Spleen (tissue), 11 donors: ENCODE data around the gene NCK2. TPM values are rescaled to one million over a fixed set of nuclear protein-coding genes. Genes with fewer than 3 reads are reported as not detected.

Experiments
- DNase-seq: peaks from one replicate; pipeline ENCODE4 v3.0.0-alpha.2; 2020
- H3K27ac ChIP-seq, 8 donors: fragments of 200-600 bp; sonication (generic) in 7 of 8; 1 replicate in 4 of 8; 2 replicates in 4 of 8; pipeline versions ENCODE4 v1.5.0 to v1.8.0; 2016 to 2021; ENCODE audit warnings: inconsistent platforms in 4 of 8, mild to moderate bottlenecking in 4 of 8, moderate library complexity in 1 of 8
- H3K27me3 ChIP-seq, 7 donors: fragments of 200-600 bp; sonication (generic) in 6 of 7; replicated peaks in 1 of 7; 1 replicate in 4 of 7; 2 replicates in 3 of 7; pipeline versions ENCODE4 v1.5.0 to v1.8.0; 2016 to 2021; ENCODE audit warnings: inconsistent platforms in 3 of 7, mild to moderate bottlenecking in 1 of 7
- H3K36me3 ChIP-seq, 6 donors: fragments of 200-600 bp; sonication (generic) in 5 of 6; 1 replicate in 4 of 6; 2 replicates in 2 of 6; pipeline versions ENCODE4 v1.5.0 to v1.8.0; 2016 to 2021; ENCODE audit warnings: inconsistent platforms in 2 of 6
- H3K4me1 ChIP-seq, 6 donors: fragments of 200-600 bp; sonication (generic) in 5 of 6; 1 replicate in 3 of 6; 2 replicates in 3 of 6; pipeline versions ENCODE4 v1.5.0 to v1.8.0; 2016 to 2021; ENCODE audit warnings: inconsistent platforms in 3 of 6
- H3K4me3 ChIP-seq, 8 donors: fragments of 200-600 bp; sonication (generic) in 7 of 8; 1 replicate in 4 of 8; 2 replicates in 4 of 8; pipeline versions ENCODE4 v1.5.0 to v1.8.0; 2016 to 2021; ENCODE audit warnings: inconsistent platforms in 4 of 8, mild to moderate bottlenecking in 4 of 8, moderate library complexity in 2 of 8
- H3K9me3 ChIP-seq, 8 donors: fragments of 200-600 bp; sonication (generic) in 7 of 8; 1 replicate in 4 of 8; 2 replicates in 4 of 8; pipeline versions ENCODE4 v1.5.0 to v1.8.0; 2016 to 2021; ENCODE audit warnings: inconsistent platforms in 4 of 8
- POLR2A ChIP-seq, 3 donors: fragments of 450-650 bp; IDR thresholded peaks; one replicate each; pipeline ENCODE4 v1.5.1; 2017; ENCODE audit warnings: antibody characterized with exemption in 3 of 3, mild to moderate bottlenecking in 1 of 3
- POLR2AphosphoS5 ChIP-seq, 3 donors: sonication (generic); formaldehyde crosslinking; IDR thresholded peaks; one replicate each; pipeline ENCODE4 v1.5.1; 2017; ENCODE audit warnings: antibody characterized with exemption in 3 of 3
- WGBS, 5 donors: extraction: QIAGEN DNeasy Blood & Tissue Kit in 3 of 5; methylation state at CpG; one replicate each; pipeline versions ENCODE4 v1.1.5 to v1.1.7; 2013 to 2018; 5-methylcytosine and 5-hydroxymethylcytosine counted together
- intact Hi-C: fragments of 100-400 bp; cut with DNase I; formaldehyde crosslinking; loops from one replicate; pipeline ENCODE4 v1.15.0; 2023; ENCODE audit warnings: low total_unique reads
- polyA plus RNA-seq, 3 donors: library from polyadenylated mRNA; stranded (reverse); fragments of 200-250 nt; gene quantifications; one replicate each; pipeline ENCODE4 v1.2.1, GENCODE V29; 2013
- total RNA-seq, 7 donors: library from RNA; depleted of rRNA in 3 of 7; stranded (reverse); fragments of >200 nt in 3 of 7; fragmentation: NEBNext Ultra II Directional in 4 of 7; extraction: Animal tissue kit (Norgen Biotek cat#: 25700) in 4 of 7; gene quantifications; one replicate each; pipeline versions ENCODE4 v1.1.0 to v1.2.1, GENCODE V29; 2016 to 2021
- TF ChIP-seq, protein P1 (sequence below), 11 experiments: fragments of 200-600 bp in 7 of 11; fragments of 450-650 bp in 4 of 11; sonication (generic) in 4 of 11; IDR thresholded peaks in 8 of 11; conservative IDR thresholded peaks in 3 of 11; 1 replicate in 7 of 11; 2 replicates in 4 of 11; pipeline versions ENCODE4 v1.4.0 to v1.8.0; 2016 to 2021; ENCODE audit warnings: antibody characterized with exemption in 11 of 11, inconsistent platforms in 4 of 11, mild to moderate bottlenecking in 1 of 11
- donor health status: healthy with polysubstance abuse.
- donor health status: DM: no; HTN: no; CAD: no; lungs with moderate emphysema.
- donor health status: DM: no; HTN: no; CAD: no.
- donor health status: Bipolar disorder and iron deficiency.
- donor health status: healthy.
- donor health status: DM: no; HTN: no; CAD: no.
- donor health status: DM: yes; HTN: yes; CAD: no.

Gene NCK2
- total and polyA plus RNA-seq, 10 donors: 21.5 to 106 (median 62.6) TPM

DNA sequence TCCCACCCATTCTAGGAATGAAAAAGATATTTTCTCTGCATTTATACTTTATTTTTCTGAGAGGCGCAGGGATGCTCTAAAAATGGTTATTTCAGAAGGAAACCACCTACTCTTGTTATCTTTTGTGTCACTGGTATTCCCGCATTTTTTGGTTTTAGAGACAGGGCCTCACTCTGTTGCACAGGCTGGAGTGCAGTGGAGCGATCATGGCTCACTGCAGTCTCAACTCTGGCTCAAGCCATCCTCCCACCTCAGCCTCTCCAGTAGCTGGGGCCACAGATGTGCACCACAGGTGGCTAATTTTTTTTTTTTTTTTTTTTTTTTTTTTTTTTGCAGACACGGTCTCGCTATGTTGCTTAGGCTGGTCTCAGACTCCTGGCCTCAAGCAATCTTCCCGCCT lies 135.9 kb downstream of the NCK2 start:
- Histone ChIP-seq H3K27ac (peak overlapping the region in 1 of 8 donors; percentile 51), H3K4me1 (peaks cover 10 to 89% (median 42%) of the 10 kb centered on the region in 6 donors), H3K36me3 (peaks cover 0 to 91% (median 24%) of the 10 kb centered on the region in 6 donors), H3K9me3 (peaks cover 0 to 21% (median 2%) of the 10 kb centered on the region in 8 donors), H3K4me3 (no peak overlapping the region), H3K27me3 (no peaks in the 10 kb centered on the region)
- TF ChIP-seq POLR2AphosphoS5 (IDR thresholded peaks at IDR 0.05): no peak
- TF ChIP-seq, protein P1, sequence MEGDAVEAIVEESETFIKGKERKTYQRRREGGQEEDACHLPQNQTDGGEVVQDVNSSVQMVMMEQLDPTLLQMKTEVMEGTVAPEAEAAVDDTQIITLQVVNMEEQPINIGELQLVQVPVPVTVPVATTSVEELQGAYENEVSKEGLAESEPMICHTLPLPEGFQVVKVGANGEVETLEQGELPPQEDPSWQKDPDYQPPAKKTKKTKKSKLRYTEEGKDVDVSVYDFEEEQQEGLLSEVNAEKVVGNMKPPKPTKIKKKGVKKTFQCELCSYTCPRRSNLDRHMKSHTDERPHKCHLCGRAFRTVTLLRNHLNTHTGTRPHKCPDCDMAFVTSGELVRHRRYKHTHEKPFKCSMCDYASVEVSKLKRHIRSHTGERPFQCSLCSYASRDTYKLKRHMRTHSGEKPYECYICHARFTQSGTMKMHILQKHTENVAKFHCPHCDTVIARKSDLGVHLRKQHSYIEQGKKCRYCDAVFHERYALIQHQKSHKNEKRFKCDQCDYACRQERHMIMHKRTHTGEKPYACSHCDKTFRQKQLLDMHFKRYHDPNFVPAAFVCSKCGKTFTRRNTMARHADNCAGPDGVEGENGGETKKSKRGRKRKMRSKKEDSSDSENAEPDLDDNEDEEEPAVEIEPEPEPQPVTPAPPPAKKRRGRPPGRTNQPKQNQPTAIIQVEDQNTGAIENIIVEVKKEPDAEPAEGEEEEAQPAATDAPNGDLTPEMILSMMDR (IDR thresholded peaks at IDR 0.05 in 8 of 11, conservative IDR thresholded peaks at IDR 0.05 in 3 of 11): no peak
- intact Hi-C loops: no loop called here
- no peak for DNase-seq
- 82 to 92% (median 88%) methylated on average over 6 of the region's 6 CpGs for WGBS, 5 donors

DNA sequence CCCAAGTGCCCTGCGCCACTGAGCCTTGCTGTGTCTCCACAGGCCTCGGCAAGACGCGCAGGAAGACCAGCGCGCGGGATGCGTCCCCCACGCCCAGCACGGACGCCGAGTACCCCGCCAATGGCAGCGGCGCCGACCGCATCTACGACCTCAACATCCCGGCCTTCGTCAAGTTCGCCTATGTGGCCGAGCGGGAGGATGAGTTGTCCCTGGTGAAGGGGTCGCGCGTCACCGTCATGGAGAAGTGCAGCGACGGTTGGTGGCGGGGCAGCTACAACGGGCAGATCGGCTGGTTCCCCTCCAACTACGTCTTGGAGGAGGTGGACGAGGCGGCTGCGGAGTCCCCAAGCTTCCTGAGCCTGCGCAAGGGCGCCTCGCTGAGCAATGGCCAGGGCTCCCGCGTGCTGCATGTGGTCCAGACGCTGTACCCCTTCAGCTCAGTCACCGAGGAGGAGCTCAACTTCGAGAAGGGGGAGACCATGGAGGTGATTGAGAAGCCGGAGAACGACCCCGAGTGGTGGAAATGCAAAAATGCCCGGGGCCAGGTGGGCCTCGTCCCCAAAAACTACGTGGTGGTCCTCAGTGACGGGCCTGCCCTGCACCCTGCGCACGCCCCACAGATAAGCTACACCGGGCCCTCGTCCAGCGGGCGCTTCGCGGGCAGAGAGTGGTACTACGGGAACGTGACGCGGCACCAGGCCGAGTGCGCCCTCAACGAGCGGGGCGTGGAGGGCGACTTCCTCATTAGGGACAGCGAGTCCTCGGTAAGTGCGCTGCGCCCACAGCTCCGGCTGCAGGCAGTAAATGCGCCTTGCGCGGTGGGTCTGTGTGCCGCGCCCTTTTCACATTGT lies 136.8 kb downstream of the NCK2 start:
- peaks cover 10 to 89% (median 47%) of the 10 kb centered on the region in 6 donors for H3K4me1 ChIP-seq
- peak in 2 of 3 donors; percentile 33 to 76 for TF ChIP-seq POLR2AphosphoS5 (IDR thresholded peaks at IDR 0.05)
- TF ChIP-seq POLR2A (IDR thresholded peaks at IDR 0.05): no peak
- TF ChIP-seq, protein P1 (IDR thresholded peaks at IDR 0.05 in 8 of 11, conservative IDR thresholded peaks at IDR 0.05 in 3 of 11): no peak
- DNase-seq: no peak
- no peak overlapping the region for H3K4me3 ChIP-seq
- no peak overlapping the region for H3K27ac ChIP-seq
- intact Hi-C loops: no loop called here
- WGBS, 5 donors: 97 to 98% (median 98%) methylated on average over 76 to 79 of the region's 79 CpGs
- peaks cover 0 to 21% (median 2%) of the 10 kb centered on the region in 8 donors for H3K9me3 ChIP-seq
- H3K36me3 ChIP-seq: peaks cover 0 to 85% (median 24%) of the 10 kb centered on the region in 6 donors
- no peaks in the 10 kb centered on the region for H3K27me3 ChIP-seq

DNA sequence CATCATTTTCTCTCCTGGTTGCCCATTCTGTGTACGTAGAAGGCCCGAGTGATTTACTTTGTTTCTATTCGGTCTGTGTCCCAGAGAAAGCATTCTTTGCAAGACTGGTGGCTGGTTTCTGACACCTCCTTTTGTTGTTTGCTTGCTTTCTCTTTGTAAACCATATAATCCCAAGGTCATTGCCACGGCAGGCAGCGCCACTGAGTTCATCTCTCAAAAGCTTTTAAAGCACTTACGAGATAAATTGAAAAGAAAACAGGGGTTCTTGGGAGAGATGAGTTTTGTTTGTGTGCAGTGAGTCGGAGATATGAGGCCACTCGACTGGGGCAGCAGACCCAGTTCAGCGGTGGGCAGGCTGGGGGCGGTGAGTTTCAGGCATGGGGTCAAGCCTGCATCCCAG lies 137.6 kb downstream of the NCK2 start:
- Histone ChIP-seq H3K4me1 (peaks cover 10 to 89% (median 51%) of the 10 kb centered on the region in 6 donors), H3K36me3 (peaks cover 0 to 78% (median 24%) of the 10 kb centered on the region in 6 donors), H3K4me3 (no peak overlapping the region), H3K27me3 (no peaks in the 10 kb centered on the region), H3K27ac (no peak overlapping the region), H3K9me3 (peaks cover 0 to 21% (median 2%) of the 10 kb centered on the region in 8 donors)
- WGBS, 5 donors: 86 to 94% (median 89%) methylated on average over 10 of the region's 10 CpGs
- TF ChIP-seq, protein P1 (IDR thresholded peaks at IDR 0.05 in 8 of 11, conservative IDR thresholded peaks at IDR 0.05 in 3 of 11): no peak
- TF ChIP-seq POLR2A (IDR thresholded peaks at IDR 0.05) (no peak), POLR2AphosphoS5 (IDR thresholded peaks at IDR 0.05) (no peak)
- intact Hi-C loops: no loop called here
- DNase-seq: no peak

DNA sequence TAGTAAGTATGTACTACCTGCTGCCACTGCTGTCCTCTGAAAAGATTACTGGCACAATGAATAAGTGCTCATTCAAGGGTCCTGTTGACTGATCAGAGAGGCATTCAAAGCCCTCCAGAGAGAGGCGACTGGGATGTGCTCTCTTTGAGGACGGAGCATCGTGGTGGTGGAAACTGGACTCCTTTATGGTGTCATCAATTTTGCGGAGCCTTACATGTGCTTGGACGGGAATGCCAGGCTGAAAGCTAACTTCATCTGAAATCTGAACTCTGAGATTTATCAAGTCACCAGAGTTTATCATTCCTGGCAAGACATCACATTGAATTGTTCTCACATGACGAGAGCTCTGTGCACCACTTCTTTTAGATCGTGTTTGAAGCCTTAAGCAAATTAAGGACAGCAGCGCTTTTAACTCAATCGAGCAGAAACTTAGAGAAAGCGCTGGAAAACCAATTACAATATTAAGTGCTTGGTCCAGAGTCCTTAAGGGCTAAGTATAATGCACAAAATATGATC lies 138.3 kb downstream of the NCK2 start:
- WGBS, 5 donors: 84 to 96% (median 91%) methylated on average over 10 of the region's 10 CpGs
- intact Hi-C loops: no loop called here
- Histone ChIP-seq H3K27me3 (no peaks in the 10 kb centered on the region), H3K27ac (no peak overlapping the region), H3K4me3 (no peak overlapping the region), H3K9me3 (peaks cover 0 to 24% (median 2%) of the 10 kb centered on the region in 8 donors), H3K36me3 (peaks cover 0 to 74% (median 24%) of the 10 kb centered on the region in 6 donors), H3K4me1 (peaks cover 10 to 89% (median 50%) of the 10 kb centered on the region in 6 donors)
- no peak for DNase-seq
- no peak for TF ChIP-seq POLR2A (IDR thresholded peaks at IDR 0.05)
- TF ChIP-seq, protein P1 (IDR thresholded peaks at IDR 0.05 in 8 of 11, conservative IDR thresholded peaks at IDR 0.05 in 3 of 11): no peak
- TF ChIP-seq POLR2AphosphoS5 (IDR thresholded peaks at IDR 0.05): no peak
